HepG2 (cell line): ENCODE measurements around the gene SESN2.

Experiments
- BRCA1 ChIP-seq: sonication (generic); formaldehyde crosslinking; IDR thresholded peaks from 2 replicates; pipeline ENCODE4 v1.4.0; 2020; ENCODE audit warnings: missing genetic modification reagents
- ISL2 ChIP-seq: sonication (generic); formaldehyde crosslinking; IDR thresholded peaks from 2 replicates; pipeline ENCODE4 v1.5.0; 2020; ENCODE audit warnings: missing genetic modification reagents
- POLR2A ChIP-seq, 2 experiments: IDR thresholded peaks; 2 replicates each; pipeline ENCODE4 v1.6.1; 2011; ENCODE audit warnings: low read depth in 2 of 2, low read length in 2 of 2, mild to moderate bottlenecking in 1 of 2, moderate library complexity in 1 of 2; ENCODE audit not compliant: insufficient read depth in 1 of 2
- RBM39 ChIP-seq: fragments of 200-400 bp; formaldehyde crosslinking; IDR thresholded peaks from one replicate; pipeline ENCODE4 v1.6.1; 2018; ENCODE audit warnings: antibody characterized with exemption, mild to moderate bottlenecking, low read depth, low read length; ENCODE audit not compliant: poor library complexity, severe bottlenecking
- SP1 ChIP-seq, 2 experiments: fragments of 450-650 bp in 1 of 2; sonication (generic) in 1 of 2; formaldehyde crosslinking in 1 of 2; IDR thresholded peaks; 2 replicates each; pipeline versions ENCODE4 v1.4.0 to v1.6.1; 2016 to 2020; ENCODE audit warnings: missing genetic modification reagents in 1 of 2
- ZNF274 ChIP-seq: sonication (generic); formaldehyde crosslinking; IDR thresholded peaks from 2 replicates; pipeline ENCODE4 v1.5.1; 2020; ENCODE audit warnings: mild to moderate bottlenecking, missing genetic modification reagents
- TF ChIP-seq, protein P1 (sequence below): sonication (generic); formaldehyde crosslinking; IDR thresholded peaks from 2 replicates; pipeline ENCODE4 v1.5.0; 2020; ENCODE audit warnings: mild to moderate bottlenecking, missing genetic modification reagents, moderate library complexity
- TF ChIP-seq, protein P2 (sequence below): sonication (generic); formaldehyde crosslinking; IDR thresholded peaks from 2 replicates; pipeline ENCODE4 v1.5.1; 2020; ENCODE audit warnings: missing genetic modification reagents, mild to moderate bottlenecking, borderline replicate concordance
- TF ChIP-seq, protein P3 (sequence below): sonication (generic); formaldehyde crosslinking; IDR thresholded peaks from 2 replicates; pipeline ENCODE4 v1.4.0; 2020; ENCODE audit warnings: missing genetic modification reagents, mild to moderate bottlenecking, borderline replicate concordance
- TF ChIP-seq, protein P4 (sequence below): IDR thresholded peaks from 2 replicates; pipeline ENCODE4 v1.6.1; 2012; ENCODE audit warnings: low read depth, low read length, improper control_type of control experiment

DNA sequence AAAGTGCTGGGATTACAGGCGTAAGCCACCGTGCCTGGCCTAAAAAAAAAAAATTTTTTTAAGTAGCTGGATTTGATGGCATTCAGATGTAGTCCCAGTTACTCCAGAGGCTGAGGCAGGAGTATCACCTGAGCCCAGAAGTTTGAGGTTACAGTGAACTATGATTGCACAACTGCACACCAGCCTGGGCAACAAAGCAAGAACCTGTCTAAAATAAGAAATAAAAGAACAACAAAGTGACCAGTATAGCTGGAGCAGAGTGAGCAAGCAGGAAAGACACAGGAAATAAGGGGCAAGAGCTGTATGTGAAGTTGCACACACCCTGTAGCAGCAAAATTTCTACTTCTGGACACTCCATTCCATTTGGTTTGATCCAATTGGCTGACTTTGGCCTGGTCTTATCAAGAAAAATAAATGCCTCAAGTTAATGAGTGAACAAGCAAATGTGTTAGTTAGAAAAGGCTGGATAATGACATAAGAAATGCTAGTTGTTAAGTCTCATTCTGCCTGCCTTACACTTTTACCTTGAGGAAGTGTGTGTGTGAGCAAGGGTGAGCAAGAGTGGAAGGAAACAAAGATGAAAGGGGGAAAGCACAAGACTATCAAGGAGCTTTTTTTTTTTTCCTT is 15.5 kb upstream of the SESN2 start:
- TF ChIP-seq, protein P1, sequence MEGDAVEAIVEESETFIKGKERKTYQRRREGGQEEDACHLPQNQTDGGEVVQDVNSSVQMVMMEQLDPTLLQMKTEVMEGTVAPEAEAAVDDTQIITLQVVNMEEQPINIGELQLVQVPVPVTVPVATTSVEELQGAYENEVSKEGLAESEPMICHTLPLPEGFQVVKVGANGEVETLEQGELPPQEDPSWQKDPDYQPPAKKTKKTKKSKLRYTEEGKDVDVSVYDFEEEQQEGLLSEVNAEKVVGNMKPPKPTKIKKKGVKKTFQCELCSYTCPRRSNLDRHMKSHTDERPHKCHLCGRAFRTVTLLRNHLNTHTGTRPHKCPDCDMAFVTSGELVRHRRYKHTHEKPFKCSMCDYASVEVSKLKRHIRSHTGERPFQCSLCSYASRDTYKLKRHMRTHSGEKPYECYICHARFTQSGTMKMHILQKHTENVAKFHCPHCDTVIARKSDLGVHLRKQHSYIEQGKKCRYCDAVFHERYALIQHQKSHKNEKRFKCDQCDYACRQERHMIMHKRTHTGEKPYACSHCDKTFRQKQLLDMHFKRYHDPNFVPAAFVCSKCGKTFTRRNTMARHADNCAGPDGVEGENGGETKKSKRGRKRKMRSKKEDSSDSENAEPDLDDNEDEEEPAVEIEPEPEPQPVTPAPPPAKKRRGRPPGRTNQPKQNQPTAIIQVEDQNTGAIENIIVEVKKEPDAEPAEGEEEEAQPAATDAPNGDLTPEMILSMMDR (CRISPR knock-in tag) = no peak
- TF ChIP-seq POLR2A (IDR thresholded peaks at IDR 0.05; ENCODE audit: insufficient read depth in 1 of 2, low read depth in 2 of 2, low read length in 2 of 2) = no peak
- no peak for TF ChIP-seq ZNF274 (CRISPR knock-in tag)
- TF ChIP-seq SP1 (IDR thresholded peaks at IDR 0.05) = no peak
- TF ChIP-seq SP1 (CRISPR knock-in tag; IDR thresholded peaks at IDR 0.05) = no peak
- no peak for TF ChIP-seq BRCA1 (CRISPR knock-in tag)
- TF ChIP-seq, protein P2, sequence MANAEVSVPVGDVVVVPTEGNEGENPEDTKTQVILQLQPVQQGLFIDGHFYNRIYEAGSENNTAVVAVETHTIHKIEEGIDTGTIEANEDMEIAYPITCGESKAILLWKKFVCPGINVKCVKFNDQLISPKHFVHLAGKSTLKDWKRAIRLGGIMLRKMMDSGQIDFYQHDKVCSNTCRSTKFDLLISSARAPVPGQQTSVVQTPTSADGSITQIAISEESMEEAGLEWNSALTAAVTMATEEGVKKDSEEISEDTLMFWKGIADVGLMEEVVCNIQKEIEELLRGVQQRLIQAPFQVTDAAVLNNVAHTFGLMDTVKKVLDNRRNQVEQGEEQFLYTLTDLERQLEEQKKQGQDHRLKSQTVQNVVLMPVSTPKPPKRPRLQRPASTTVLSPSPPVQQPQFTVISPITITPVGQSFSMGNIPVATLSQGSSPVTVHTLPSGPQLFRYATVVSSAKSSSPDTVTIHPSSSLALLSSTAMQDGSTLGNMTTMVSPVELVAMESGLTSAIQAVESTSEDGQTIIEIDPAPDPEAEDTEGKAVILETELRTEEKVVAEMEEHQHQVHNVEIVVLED = no peak
- TF ChIP-seq ISL2 (CRISPR knock-in tag) = no peak
- TF ChIP-seq, protein P3, sequence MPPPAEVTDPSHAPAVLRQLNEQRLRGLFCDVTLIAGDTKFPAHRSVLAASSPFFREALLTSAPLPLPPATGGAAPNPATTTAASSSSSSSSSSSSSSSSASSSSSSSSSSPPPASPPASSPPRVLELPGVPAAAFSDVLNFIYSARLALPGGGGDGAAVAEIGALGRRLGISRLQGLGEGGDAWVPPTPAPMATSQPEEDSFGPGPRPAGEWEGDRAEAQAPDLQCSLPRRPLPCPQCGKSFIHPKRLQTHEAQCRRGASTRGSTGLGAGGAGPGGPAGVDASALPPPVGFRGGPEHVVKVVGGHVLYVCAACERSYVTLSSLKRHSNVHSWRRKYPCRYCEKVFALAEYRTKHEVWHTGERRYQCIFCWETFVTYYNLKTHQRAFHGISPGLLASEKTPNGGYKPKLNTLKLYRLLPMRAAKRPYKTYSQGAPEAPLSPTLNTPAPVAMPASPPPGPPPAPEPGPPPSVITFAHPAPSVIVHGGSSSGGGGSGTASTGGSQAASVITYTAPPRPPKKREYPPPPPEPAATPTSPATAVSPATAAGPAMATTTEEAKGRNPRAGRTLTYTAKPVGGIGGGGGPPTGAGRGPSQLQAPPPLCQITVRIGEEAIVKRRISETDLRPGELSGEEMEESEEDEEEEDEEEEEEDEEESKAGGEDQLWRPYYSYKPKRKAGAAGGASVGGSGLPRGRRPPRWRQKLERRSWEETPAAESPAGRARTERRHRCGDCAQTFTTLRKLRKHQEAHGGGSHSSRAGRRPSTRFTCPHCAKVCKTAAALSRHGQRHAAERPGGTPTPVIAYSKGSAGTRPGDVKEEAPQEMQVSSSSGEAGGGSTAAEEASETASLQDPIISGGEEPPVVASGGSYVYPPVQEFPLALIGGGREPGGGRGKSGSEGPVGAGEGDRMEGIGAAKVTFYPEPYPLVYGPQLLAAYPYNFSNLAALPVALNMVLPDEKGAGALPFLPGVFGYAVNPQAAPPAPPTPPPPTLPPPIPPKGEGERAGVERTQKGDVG = no peak
- TF ChIP-seq, protein P4, sequence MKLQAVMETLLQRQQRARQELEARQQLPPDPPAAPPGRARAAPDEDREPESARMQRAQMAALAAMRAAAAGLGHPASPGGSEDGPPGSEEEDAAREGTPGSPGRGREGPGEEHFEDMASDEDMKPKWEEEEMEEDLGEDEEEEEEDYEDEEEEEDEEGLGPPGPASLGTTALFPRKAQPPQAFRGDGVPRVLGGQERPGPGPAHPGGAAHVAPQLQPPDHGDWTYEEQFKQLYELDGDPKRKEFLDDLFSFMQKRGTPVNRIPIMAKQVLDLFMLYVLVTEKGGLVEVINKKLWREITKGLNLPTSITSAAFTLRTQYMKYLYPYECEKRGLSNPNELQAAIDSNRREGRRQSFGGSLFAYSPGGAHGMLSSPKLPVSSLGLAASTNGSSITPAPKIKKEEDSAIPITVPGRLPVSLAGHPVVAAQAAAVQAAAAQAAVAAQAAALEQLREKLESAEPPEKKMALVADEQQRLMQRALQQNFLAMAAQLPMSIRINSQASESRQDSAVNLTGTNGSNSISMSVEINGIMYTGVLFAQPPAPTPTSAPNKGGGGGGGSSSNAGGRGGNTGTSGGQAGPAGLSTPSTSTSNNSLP = no peak
- no peak for TF ChIP-seq RBM39
